IMR-90 (cell line): Measurements from ENCODE around the gene NMNAT3. TPM values are rescaled to one million over a fixed set of nuclear protein-coding genes. Genes with fewer than 3 reads are reported as not detected.

Experiments
- ATAC-seq: fragments of 200-7000 bp; cut with Tn5 transposase; 2 replicates; pipeline ENCODE4 v1.9.1; 2020; ENCODE audit warnings: low read depth, mild to moderate bottlenecking, moderate library complexity
- BruUV-seq: library from RNA; stranded (reverse); fragments of 400-500 nt; replicated peaks from 2 replicates; lab custom pipeline; 2021; lab: Mats Ljungman, UMichigan
- CTCF ChIA-PET: fragments of 300-600 bp; formaldehyde crosslinking; extraction: SDS; loops from one replicate; lab custom pipeline; 2021; ENCODE audit warnings: antibody characterized with exemption; lab: Yijun Ruan, JAX
- POLR2A ChIA-PET: fragments of 300-600 bp; sonication (Branson Sonifier 250); formaldehyde crosslinking; loops from one replicate; lab custom pipeline; 2022; ENCODE audit warnings: antibody characterized with exemption; ENCODE audit not compliant: unreplicated experiment; lab: Charles Lee
- DNase-seq: peaks from one replicate; pipeline ENCODE4 v3.0.0; 2013
- H2AFZ ChIP-seq: replicated peaks from 2 replicates; pipeline ENCODE3; 2013; ENCODE audit warnings: low read length, mild to moderate bottlenecking; ENCODE audit not compliant: poor library complexity
- H2AK5ac ChIP-seq: 2 replicates; pipeline ENCODE4 v1.6.1; 2013; ENCODE audit warnings: low read depth, low read length, inconsistent platforms
- H2AK9ac ChIP-seq: replicated peaks from 2 replicates; pipeline ENCODE3; 2013; ENCODE audit warnings: mild to moderate bottlenecking, low read depth, low read length, moderate library complexity; ENCODE audit not compliant: poor library complexity
- H2BK120ac ChIP-seq: 2 replicates; pipeline ENCODE4 v1.6.1; 2013; ENCODE audit warnings: low read depth, low read length, inconsistent platforms
- H2BK15ac ChIP-seq: 3 replicates; pipeline ENCODE4 v1.6.1; 2013; ENCODE audit warnings: low read depth, low read length, inconsistent platforms
- H2BK20ac ChIP-seq: 2 replicates; pipeline ENCODE4 v1.6.1; 2013; ENCODE audit warnings: low read depth, mild to moderate bottlenecking, inconsistent platforms, low read length, moderate library complexity
- H2BK5ac ChIP-seq: 2 replicates; pipeline ENCODE4 v1.6.1; 2013; ENCODE audit warnings: mild to moderate bottlenecking, low read depth, low read length, inconsistent platforms; ENCODE audit not compliant: poor library complexity, severe bottlenecking
- H3K14ac ChIP-seq: replicated peaks from 2 replicates; pipeline ENCODE4 v1.6.1; 2013; ENCODE audit warnings: low read depth, low read length, inconsistent platforms
- H3K18ac ChIP-seq: 2 replicates; pipeline ENCODE4 v1.6.1; 2013; ENCODE audit warnings: low read depth, low read length, control low read depth
- H3K23ac ChIP-seq: 2 replicates; pipeline ENCODE4 v1.6.1; 2013; ENCODE audit warnings: low read depth, low read length, inconsistent platforms
- H3K27ac ChIP-seq: 2 replicates; pipeline ENCODE4 v1.5.1; 2013; ENCODE audit warnings: mild to moderate bottlenecking, control low read depth, low read length; ENCODE audit not compliant: insufficient read depth
- H3K27me3 ChIP-seq: 2 replicates; pipeline ENCODE4 v1.6.1; 2013; ENCODE audit warnings: low read length; ENCODE audit not compliant: control insufficient read depth, insufficient read depth
- H3K36me3 ChIP-seq: 2 replicates; pipeline ENCODE4 v1.6.1; 2013; ENCODE audit warnings: low read length, mixed read lengths; ENCODE audit not compliant: control insufficient read depth, insufficient read depth
- H3K4ac ChIP-seq: 2 replicates; pipeline ENCODE4 v1.6.1; 2013; ENCODE audit warnings: low read depth, low read length, inconsistent platforms
- H3K4me1 ChIP-seq: 2 replicates; pipeline ENCODE4 v1.6.1; 2013; ENCODE audit warnings: low read length, mixed read lengths; ENCODE audit not compliant: control insufficient read depth, insufficient read depth
- H3K4me2 ChIP-seq: 2 replicates; pipeline ENCODE4 v1.6.1; 2013; ENCODE audit warnings: low read depth, mild to moderate bottlenecking, control low read depth, low read length, moderate library complexity
- H3K4me3 ChIP-seq: 2 replicates; pipeline ENCODE4 v1.5.1; 2013; ENCODE audit warnings: low read depth, mild to moderate bottlenecking, control low read depth, low read length, moderate library complexity; ENCODE audit not compliant: insufficient read depth
- H3K56ac ChIP-seq: 2 replicates; pipeline ENCODE4 v1.6.1; 2013; ENCODE audit warnings: low read length, inconsistent platforms; ENCODE audit not compliant: insufficient read depth; ENCODE audit errors: extremely low read depth
- H3K79me1 ChIP-seq, 2 experiments: 2 replicates each; pipeline ENCODE4 v1.6.1; 2013; ENCODE audit warnings: low read length in 2 of 2, inconsistent platforms in 1 of 2, low read depth in 1 of 2
- H3K9ac ChIP-seq: 2 replicates; pipeline ENCODE4 v1.6.1; 2013; ENCODE audit warnings: low read depth, low read length, control low read depth
- H3K9me1 ChIP-seq: 2 replicates; pipeline ENCODE4 v1.6.1; 2013; ENCODE audit warnings: low read length, inconsistent platforms; ENCODE audit not compliant: insufficient read depth
- H3K9me3 ChIP-seq: 2 replicates; pipeline ENCODE4 v1.6.1; 2013; ENCODE audit warnings: low read length; ENCODE audit not compliant: control insufficient read depth, insufficient read depth
- H4K20me1 ChIP-seq: 2 replicates; pipeline ENCODE4 v1.6.1; 2013; ENCODE audit warnings: low read length, inconsistent platforms; ENCODE audit not compliant: insufficient read depth
- H4K5ac ChIP-seq: 2 replicates; pipeline ENCODE4 v1.6.1; 2013; ENCODE audit warnings: mild to moderate bottlenecking, low read depth, low read length, control low read depth
- H4K8ac ChIP-seq, 2 experiments: 2 replicates each; pipeline ENCODE4 v1.6.1; 2013; ENCODE audit warnings: low read depth in 2 of 2, low read length in 2 of 2, control low read depth in 1 of 2, inconsistent platforms in 1 of 2
- H4K91ac ChIP-seq: 2 replicates; pipeline ENCODE4 v1.6.1; 2013; ENCODE audit warnings: low read depth, low read length, inconsistent platforms; ENCODE audit not compliant: insufficient read depth
- BHLHE40 ChIP-seq: fragments of 150-350 bp; IDR thresholded peaks from 2 replicates; pipeline ENCODE4 v1.6.1; 2016; ENCODE audit warnings: mild to moderate bottlenecking, low read depth, low read length
- CHD1 ChIP-seq: IDR thresholded peaks from 2 replicates; pipeline ENCODE4 v1.6.1; 2012; ENCODE audit warnings: low read depth, low read length, improper control_type of control experiment
- CTCF ChIP-seq: conservative IDR thresholded peaks from 2 replicates; pipeline ENCODE4 v1.5.1; 2012; ENCODE audit warnings: mild to moderate bottlenecking, low read depth, low read length, improper control_type of control experiment
- FOS ChIP-seq: fragments of 150-350 bp; IDR thresholded peaks from 2 replicates; pipeline ENCODE4 v1.6.1; 2016; ENCODE audit warnings: low read depth, low read length
- RFX5 ChIP-seq: IDR thresholded peaks from 2 replicates; pipeline ENCODE4 v1.8.0; 2012; ENCODE audit warnings: low read depth, mild to moderate bottlenecking, low read length, moderate library complexity
- USF2 ChIP-seq: fragments of 150-350 bp; IDR thresholded peaks from 2 replicates; pipeline ENCODE4 v1.6.1; 2017; ENCODE audit warnings: mild to moderate bottlenecking, antibody characterized with exemption, low read length, low read depth
- WGBS, 2 experiments: methylation state at CpG; one replicate each; pipeline versions ENCODE4 v1.1.5 to v1.1.7; 2013; ENCODE audit warnings: missing lambda C conversion rate in 2 of 2; ENCODE audit not compliant: insufficient read length in 1 of 2; ENCODE audit errors: extremely low coverage in 2 of 2; 5-methylcytosine and 5-hydroxymethylcytosine counted together
- dilution Hi-C: fragments of 300-500 bp; cut with HindIII; formaldehyde crosslinking; loops from one replicate; pipeline ENCODE4 v1.14.3; 2018; ENCODE audit warnings: low sequenced_read_pairs; ENCODE audit not compliant: unreplicated experiment
- in situ Hi-C: fragments of 300-500 bp; cut with MboI; formaldehyde crosslinking; loops from 3 replicates; pipeline ENCODE4 v1.14.3; 2019; ENCODE audit warnings: low sequenced_read_pairs, inconsistent platforms, mixed read lengths
- intact Hi-C: fragments of 100-400 bp; cut with micrococcal nuclease; formaldehyde crosslinking; loops from 2 replicates; pipeline ENCODE4 v1.10.0; 2022
- polyA plus RNA-seq, 3 experiments: library from polyadenylated mRNA; depleted of rRNA; stranded (reverse); fragments of >200 nt; gene quantifications; 2 replicates each; pipeline ENCODE4 v1.2.3, GENCODE V29; 2012; ENCODE audit warnings: low replicate concordance in 1 of 3
- total RNA-seq: library from RNA; depleted of rRNA; stranded (reverse); fragments of >200 nt; gene quantifications from 2 replicates; pipeline ENCODE4 v1.2.3, GENCODE V29; 2012

NMNAT3 gene
- total and polyA plus RNA-seq, 2 of the 4 experiments (the other 2 are of a cell fraction): 0.12 to 0.36 TPM

- no peaks in the 10 kb centered on the region for H3K27me3 ChIP-seq
- no peaks in the 10 kb centered on the region for H3K9me1 ChIP-seq
- CTCF ChIA-PET: no interaction called here
- no peak overlapping the region for H3K23ac ChIP-seq
- no peak overlapping the region for H2AK5ac ChIP-seq
- intact Hi-C loops: no loop called here
- no peak overlapping the region for H3K18ac ChIP-seq
- no CpG with 5 or more reads among the region's 3 CpGs for WGBS, 2 experiments
- H3K9ac ChIP-seq: no peak overlapping the region
- no peaks in the 10 kb centered on the region for H3K79me1 ChIP-seq
- no peaks in the 10 kb centered on the region for H3K4me1 ChIP-seq
- in situ Hi-C loops: no loop called here
- POLR2A ChIA-PET: no interaction called here
- no peak overlapping the region for H3K4me3 ChIP-seq
- H3K36me3 ChIP-seq: no peaks in the 10 kb centered on the region
- no peak overlapping the region for H3K4ac ChIP-seq
- no peak overlapping the region for H3K4me2 ChIP-seq
- H3K14ac ChIP-seq: no peak overlapping the region
- no peak overlapping the region for H4K91ac ChIP-seq
- no peaks in the 10 kb centered on the region for H3K9me3 ChIP-seq
- no peak overlapping the region for H2BK5ac ChIP-seq
- no peak overlapping the region for H4K8ac ChIP-seq
- H4K5ac ChIP-seq: no peak overlapping the region
- H3K56ac ChIP-seq: no peak overlapping the region
- BruUV-seq: no TSS peak
- dilution Hi-C loops: no loop called here
- H2AFZ ChIP-seq: no peak overlapping the region
- ATAC-seq: no peak
- H3K27ac ChIP-seq: no peak overlapping the region
- H2BK120ac ChIP-seq: no peak overlapping the region
- no peaks in the 10 kb centered on the region for H4K20me1 ChIP-seq
- no peak for DNase-seq
- TF ChIP-seq RFX5 (no peak), FOS (no peak), USF2 (no peak), CTCF (no peak), CHD1 (no peak), BHLHE40 (no peak)
- H2BK20ac ChIP-seq: no peak overlapping the region
- no peak overlapping the region for H2BK15ac ChIP-seq
- H2AK9ac ChIP-seq: no peak overlapping the region
Measured at GRCh38 chr3:139695007-139695406, 17.2 kb upstream of the NMNAT3 start.
